HG03432 (cell line): ENCODE data around the gene UBL7.

Experiments used
- ATAC-seq: cut with Tn5 transposase; IDR thresholded peaks from one replicate; pipeline ENCODE4 v1.9.1; 2021; ENCODE audit warnings: mild to moderate bottlenecking, moderate library complexity; ENCODE audit not compliant: unreplicated experiment

UBL7 gene

DNA sequence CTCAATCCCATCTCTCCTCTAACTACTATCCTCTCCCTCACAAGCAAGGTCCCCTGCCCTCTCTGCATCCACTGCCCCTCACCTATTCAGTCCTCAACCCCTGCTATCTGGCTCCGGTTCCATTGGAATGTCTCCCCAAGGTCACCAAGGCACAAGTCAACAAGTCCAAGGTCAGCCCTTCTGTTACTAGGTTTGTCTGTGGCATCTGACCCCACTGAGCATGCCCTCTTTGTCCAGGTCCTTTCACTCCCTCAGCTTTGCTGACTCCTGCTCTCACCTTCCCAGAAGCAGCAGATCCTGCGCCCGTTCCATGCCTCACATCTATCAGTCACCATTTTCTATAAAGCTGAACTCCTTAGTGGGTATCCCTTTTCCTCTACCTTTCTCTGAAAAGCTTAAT is 18.9 kb downstream of the UBL7 start:
- ATAC-seq, result no peak

DNA sequence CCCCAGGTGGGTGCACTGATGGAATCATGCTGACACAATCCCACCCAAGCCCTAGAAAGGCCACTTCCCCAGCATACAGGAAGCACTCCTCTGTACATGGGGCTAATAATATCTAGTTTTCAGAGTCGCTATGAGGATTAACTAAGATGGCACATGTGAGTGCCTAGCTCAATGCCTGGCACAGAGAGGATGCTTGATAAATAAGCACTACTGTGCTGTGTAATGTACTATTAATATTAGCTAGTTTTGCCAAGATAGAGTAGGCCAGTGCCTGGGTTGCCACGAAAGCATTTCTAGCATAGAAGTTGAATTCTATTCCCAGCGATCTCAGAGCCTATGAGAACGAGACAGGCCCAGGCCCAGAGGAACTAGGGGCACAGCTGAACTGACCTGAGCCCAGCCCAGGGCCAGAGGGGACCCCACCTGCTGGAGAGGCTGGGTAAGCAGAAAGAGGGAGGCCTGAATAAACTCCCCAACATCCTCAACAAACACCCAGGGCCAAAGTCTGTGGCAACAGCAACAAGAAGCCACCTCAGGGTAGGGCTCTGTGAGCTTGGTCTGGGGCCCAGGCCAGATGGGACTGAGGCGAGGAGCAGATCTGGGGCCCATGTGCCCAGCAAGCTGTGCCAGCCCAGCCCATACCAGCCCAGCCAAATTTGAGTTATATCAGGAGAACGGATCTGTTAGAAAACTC is 19.6 kb downstream of the UBL7 start:
- ATAC-seq, result no peak

- peak; percentile 46 for ATAC-seq
Measured at GRCh38 chr15:74438721-74439316, 22.1 kb downstream of the UBL7 start.

DNA sequence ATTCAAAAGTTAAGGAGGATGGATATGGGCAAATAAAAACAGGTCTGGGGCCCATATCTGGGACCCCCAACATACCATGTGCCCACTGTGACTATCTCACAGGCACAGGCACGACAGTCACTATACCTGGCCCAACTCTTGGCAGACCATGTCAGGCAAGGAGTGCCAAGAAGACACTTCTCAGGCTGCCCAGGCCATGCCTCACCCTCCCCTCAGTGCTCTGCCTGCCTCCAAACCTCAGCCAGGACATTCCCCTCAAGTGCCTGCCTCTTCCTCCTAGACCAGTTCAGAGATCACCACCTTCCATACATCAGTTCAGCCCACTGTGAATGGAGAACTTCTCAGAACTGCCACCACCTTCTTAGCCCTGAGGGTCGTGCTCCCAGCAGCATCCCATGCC is 22.8 kb downstream of the UBL7 start:
- ATAC-seq, result no peak

DNA sequence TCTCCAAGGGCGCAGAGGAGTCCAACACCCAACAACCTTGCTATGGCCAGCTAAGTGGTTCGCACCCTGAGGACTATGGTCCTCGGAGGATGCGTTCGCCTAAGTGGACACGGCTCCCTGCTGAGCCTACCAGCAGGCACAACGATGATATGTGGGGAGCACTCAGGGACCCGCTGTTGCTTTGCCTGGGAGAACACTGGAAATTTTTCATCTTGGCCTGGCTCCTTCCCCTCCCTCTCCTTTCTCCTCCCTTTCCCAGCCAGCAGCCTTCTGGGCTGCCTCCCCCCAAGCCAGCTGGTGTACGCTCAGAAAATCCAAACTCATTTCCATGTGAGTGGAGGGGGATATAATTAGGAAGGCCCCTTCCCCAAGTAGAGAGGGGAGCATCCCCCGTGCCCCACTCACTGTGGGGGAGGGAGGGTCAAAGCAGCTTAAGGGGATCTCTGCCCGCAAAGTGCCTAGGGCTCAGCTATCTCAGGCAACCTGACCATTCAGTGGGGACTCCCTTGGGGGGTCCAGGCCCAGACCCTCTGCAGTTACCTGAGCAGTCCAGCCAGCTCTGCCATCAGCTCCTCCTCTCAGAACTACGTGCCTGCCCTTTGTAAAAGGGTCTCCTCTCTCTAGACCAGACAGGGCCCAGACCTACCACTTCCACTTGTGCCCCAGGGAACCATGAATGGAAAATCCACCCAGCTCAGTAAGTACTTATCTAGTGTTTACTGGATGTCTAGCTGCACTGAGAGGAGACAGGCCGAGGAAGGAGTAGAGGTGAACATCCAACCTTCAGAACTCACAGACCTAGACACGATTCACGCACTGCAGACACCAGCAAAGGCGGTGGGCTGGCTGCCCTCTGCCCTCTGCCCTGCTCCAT is 26.5 kb downstream of the UBL7 start:
- ATAC-seq, result no peak

- peak; percentile 70 for ATAC-seq
Measured at GRCh38 chr15:74433592-74434262, 27.2 kb downstream of the UBL7 start, which contains the start of gene SEMA7A. Gene SEMA7A, minus strand, starts transcription at chr15:74433958. Its CDS starts 40 bp downstream, at chr15:74433918.

- ATAC-seq, result no peak
Measured at GRCh38 chr15:74432968-74433591, 27.9 kb downstream of the UBL7 start.

DNA sequence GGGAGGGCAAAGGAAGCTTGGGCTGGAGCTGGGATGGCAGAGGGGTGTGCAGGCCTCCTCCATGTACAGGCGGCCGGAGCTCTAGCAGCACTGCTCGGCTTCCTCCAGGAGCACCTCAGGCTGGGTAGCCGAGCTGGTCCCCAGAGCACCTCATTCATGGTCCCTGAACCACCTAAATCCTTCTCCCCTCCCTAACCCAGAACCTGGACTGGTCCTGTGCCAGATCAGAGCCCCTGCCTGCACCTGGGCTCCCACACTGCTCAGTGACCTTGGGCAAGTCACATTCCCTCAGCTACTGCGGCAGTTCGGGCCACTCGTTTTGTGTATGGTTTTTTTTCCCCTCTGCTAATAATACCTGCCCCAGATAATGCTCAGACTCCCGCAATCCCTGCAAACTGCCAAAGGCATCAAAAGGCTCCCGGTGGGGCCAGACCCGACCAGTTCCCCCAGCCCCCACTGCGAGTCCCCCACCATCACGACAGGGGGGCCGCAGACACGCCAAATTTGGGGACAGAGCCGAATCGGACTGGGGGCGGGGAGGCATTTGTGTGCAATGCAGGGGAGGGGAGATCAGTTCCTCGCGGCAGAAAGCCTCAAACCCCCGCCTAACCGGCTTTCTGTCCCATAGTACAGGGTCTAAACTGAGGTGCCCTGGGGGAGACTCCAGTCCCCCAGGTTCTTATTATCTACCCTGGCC is 28.5 kb downstream of the UBL7 start:
- no peak for ATAC-seq

- no peak for ATAC-seq
Measured at GRCh38 chr15:74431645-74432044, 29.3 kb downstream of the UBL7 start.

DNA sequence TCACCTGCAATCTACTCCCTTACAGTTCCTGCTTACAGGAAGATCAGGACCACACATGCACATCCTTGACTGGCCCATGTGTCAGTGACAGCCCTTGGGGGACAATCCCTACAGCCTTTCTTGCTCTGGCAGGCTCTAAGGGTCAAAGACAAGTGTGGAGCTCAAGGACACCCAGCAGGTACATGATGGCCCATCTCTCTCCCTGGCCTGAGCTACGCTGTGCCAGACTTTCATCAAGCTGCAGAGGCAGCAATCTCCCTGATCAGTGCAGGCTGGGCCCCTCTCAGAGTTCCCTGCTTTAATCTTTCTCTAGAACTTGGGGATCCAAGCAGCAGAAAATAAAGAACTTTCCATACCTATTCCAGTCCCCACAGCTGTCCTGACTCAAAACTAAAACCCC is 29.8 kb downstream of the UBL7 start:
- no peak for ATAC-seq

- no peak for ATAC-seq
Measured at GRCh38 chr15:74430510-74430951, 30.4 kb downstream of the UBL7 start.

DNA sequence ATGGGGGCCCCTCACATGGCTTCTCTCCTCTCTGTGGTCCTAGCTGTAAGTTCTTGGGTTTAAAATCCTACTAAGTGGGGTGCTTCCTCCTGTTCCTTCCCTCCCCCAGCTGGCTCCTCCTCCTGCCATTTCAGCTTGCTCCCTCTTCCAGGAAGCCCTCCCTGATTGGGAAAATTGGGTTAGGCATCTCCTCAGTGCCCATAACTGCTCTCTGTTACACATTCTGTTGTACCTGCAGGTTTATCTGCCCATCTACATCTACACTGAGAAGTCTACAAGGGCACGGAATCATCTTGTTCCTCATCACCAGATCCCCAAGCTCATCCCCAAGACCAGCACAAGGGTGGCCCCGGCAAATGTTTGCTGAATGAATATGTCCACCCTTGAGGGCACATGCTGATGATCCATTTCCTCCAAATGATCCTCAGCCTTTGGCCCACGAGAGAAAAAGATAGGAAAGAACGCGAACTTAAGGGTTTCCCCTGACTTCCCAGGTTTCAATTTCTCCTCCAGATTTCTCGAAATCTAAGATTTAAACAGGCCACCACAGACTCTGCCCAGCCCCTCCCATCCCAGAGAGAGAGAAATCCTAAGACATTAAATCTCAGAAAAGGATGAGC is 31.1 kb downstream of the UBL7 start:
- ATAC-seq, result no peak

- ATAC-seq, result no peak
Measured at GRCh38 chr15:74428970-74429780, 31.8 kb downstream of the UBL7 start.

DNA sequence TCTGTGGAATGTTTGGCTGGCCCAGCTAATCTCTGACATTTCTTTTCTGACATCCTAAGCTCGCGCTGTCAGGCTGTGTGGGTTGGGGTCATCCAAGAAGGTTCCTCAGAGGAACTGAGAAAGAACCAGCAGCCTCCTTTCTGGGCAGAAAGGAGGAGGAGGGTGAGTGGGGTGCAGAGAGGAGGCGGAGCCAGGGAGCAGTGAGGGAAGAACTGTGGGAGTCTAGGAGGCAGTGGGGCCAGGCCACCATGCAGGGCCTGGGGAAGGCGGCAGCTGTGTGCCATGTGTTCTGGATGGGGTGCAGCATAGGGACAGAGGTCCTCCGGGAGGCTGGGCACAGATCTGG is 32.5 kb downstream of the UBL7 start:
- no peak for ATAC-seq

GRCh38 chr15:74427607-74428441 is 33.1 kb downstream of the UBL7 start:
- no peak for ATAC-seq

DNA sequence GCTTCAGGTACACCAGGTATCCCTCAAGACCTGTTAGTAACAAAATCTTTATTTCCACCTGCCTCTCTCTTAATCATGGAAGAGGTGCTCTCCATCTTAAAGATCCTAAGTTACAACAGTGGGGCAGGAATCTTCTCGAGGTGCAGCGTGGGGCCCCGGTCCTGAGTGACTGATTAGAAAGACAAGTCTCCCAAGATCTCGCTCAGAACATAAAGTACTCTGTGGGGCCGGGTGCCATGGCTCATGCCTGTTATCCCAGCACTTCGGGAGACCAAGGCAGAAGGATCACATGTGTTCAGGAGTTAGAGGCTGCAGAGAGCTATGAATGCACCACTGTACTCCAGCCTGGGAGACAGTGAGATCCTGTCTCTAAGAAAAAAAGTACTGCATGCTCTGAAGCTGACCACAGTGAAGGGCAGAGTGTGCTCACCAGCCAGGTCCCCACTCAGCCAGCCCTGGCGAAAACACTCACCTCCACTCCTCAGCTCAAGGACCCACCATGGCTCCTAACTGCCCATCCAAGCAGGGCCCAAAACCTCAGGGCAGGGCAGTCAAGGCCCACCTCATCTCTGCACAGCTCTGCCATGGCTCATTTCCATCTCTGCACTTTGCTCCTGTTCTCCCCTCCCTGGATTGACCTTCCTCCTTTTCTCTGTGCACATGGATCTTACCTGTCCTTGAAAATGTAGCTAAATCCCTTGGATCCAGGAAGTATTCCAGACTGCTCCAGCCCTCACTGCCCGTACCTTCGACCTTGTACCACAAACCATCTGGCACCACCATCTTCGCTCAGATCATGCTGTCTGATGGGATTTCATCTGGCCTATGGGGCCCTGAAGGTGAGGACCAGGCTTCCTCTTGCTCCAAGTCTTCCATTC is 34.3 kb downstream of the UBL7 start:
- no peak for ATAC-seq

DNA sequence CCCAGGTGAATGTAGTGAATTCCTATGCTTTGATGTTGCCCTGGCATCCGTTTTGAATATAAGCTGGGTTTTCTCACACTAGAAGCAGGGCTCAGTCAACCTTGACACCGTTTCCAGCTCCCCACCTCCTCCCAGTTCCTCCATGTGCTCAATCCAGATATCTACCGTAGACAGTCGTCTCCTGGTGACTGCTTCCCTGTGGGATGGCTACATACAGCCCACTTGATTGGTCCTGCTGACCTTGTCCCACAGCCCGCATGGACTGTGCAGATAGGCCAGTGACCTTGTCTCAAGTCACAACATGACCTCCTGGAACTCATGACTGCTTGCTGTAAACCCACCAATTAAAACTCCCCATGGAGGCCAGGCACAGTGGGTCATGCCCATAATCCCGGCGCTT is 35.3 kb downstream of the UBL7 start:
- ATAC-seq, result no peak
